ENCODE data around the gene PTPRS.

DNA sequence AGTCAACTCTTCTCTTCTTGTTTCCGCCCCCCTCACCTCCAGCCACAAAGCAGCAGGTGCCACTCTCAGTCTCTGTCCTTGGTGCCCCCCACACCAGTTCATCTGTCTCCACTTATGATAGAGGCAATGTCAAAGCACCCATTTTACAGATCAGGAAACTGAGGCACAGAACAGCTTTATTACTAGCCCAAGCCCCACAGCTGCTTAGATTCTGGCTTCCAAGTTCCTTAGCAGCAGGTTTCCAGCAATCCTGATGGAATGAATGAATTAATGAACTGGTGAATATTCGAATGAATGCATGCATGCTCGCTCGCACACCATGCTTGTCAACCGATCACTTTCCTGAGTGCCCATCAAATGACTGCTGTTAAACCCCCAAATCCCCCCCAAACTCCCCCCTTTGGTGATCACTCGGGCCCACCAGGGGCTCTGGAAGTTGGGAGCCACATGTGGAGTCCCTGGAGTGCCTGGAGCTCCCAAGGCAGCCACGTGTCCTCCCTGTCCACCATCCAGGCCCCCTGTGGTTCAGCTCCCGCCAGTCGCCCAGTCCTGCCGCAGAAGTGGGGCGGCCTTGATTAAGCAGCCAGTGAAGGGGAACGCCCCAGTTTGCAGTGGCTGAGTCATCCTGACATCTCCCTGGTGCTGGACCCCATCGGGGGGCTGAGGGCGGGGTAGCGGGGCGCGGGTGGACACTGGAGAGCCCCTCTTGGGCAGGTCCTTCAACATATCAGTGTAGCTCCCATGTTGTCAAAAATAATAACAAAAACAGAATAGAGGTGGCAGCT is 6.8 kb downstream of the PTPRS start:
- TF ChIP-seq, protein P1, sequence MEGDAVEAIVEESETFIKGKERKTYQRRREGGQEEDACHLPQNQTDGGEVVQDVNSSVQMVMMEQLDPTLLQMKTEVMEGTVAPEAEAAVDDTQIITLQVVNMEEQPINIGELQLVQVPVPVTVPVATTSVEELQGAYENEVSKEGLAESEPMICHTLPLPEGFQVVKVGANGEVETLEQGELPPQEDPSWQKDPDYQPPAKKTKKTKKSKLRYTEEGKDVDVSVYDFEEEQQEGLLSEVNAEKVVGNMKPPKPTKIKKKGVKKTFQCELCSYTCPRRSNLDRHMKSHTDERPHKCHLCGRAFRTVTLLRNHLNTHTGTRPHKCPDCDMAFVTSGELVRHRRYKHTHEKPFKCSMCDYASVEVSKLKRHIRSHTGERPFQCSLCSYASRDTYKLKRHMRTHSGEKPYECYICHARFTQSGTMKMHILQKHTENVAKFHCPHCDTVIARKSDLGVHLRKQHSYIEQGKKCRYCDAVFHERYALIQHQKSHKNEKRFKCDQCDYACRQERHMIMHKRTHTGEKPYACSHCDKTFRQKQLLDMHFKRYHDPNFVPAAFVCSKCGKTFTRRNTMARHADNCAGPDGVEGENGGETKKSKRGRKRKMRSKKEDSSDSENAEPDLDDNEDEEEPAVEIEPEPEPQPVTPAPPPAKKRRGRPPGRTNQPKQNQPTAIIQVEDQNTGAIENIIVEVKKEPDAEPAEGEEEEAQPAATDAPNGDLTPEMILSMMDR (IDR thresholded peaks at IDR 0.05): no peak
- TF ChIP-seq POLR2A (IDR thresholded peaks at IDR 0.05): no peak

Measured in lower leg skin (tissue), 3 donors.